Mesenchymal stem cell (in vitro differentiated cells and primary cell): Measurements from ENCODE around the gene TBL2.

ENCODE experiments used
- DNase-seq: peaks from one replicate; pipeline ENCODE4 v3.0.0-alpha.2; 2013
- H2AFZ ChIP-seq: one replicate; pipeline ENCODE4 v1.6.1; 2013; ENCODE audit warnings: low read depth, mild to moderate bottlenecking, control low read depth, inconsistent platforms, low read length, moderate library complexity
- H2AK5ac ChIP-seq: 2 replicates; pipeline ENCODE4 v1.6.1; 2013; ENCODE audit warnings: low read length, moderate library complexity, mild to moderate bottlenecking, inconsistent platforms; ENCODE audit not compliant: severe bottlenecking
- H2BK120ac ChIP-seq: one replicate; pipeline ENCODE4 v1.6.1; 2013; ENCODE audit warnings: low read depth, mild to moderate bottlenecking, inconsistent platforms, low read length, moderate library complexity
- H2BK12ac ChIP-seq, 2 experiments: one replicate each; pipeline ENCODE4 v1.6.1; 2013; ENCODE audit warnings: inconsistent platforms in 2 of 2, low read length in 2 of 2, mild to moderate bottlenecking in 2 of 2, moderate library complexity in 2 of 2, control low read depth in 1 of 2
- H2BK15ac ChIP-seq: one replicate; pipeline ENCODE4 v1.6.1; 2013; ENCODE audit warnings: mild to moderate bottlenecking, low read depth, inconsistent platforms; ENCODE audit not compliant: poor library complexity, severe bottlenecking
- H2BK5ac ChIP-seq: 2 replicates; pipeline ENCODE4 v1.6.1; 2013; ENCODE audit warnings: low read depth, mild to moderate bottlenecking, low read length, control low read depth, inconsistent platforms; ENCODE audit not compliant: poor library complexity, severe bottlenecking
- H3K14ac ChIP-seq, 2 experiments: one replicate each; pipeline ENCODE4 v1.6.1; 2013; ENCODE audit warnings: inconsistent platforms in 2 of 2, low read length in 2 of 2, control low read depth in 1 of 2, mild to moderate bottlenecking in 1 of 2, moderate library complexity in 1 of 2
- H3K18ac ChIP-seq, 2 experiments: one replicate each; pipeline ENCODE4 v1.6.1; 2013; ENCODE audit warnings: inconsistent platforms in 2 of 2, low read length in 2 of 2, control low read depth in 1 of 2, low read depth in 1 of 2, mild to moderate bottlenecking in 1 of 2
- H3K23ac ChIP-seq, 2 experiments: one replicate each; pipeline ENCODE4 v1.6.1; 2013; ENCODE audit warnings: inconsistent platforms in 2 of 2, low read length in 2 of 2, mild to moderate bottlenecking in 2 of 2, moderate library complexity in 2 of 2, control low read depth in 1 of 2
- H3K27ac ChIP-seq: 2 replicates; pipeline ENCODE4 v1.5.1; 2013; ENCODE audit warnings: mild to moderate bottlenecking, moderate library complexity, low read length, control low read depth, inconsistent platforms; ENCODE audit not compliant: poor library complexity, severe bottlenecking
- H3K27me3 ChIP-seq, 2 experiments: 2 replicates each; pipeline versions ENCODE4 v1.6.1 to v1.7.0; 2013; ENCODE audit warnings: low read length in 2 of 2, mild to moderate bottlenecking in 2 of 2, moderate library complexity in 2 of 2, control low read depth in 1 of 2, inconsistent platforms in 1 of 2; ENCODE audit not compliant: control insufficient read depth in 1 of 2, insufficient read depth in 1 of 2
- H3K36me3 ChIP-seq, 2 experiments: 2 replicates each; pipeline versions ENCODE4 v1.6.1 to v1.7.0; 2013; ENCODE audit warnings: low read length in 2 of 2, control low read depth in 1 of 2, inconsistent platforms in 1 of 2, low read depth in 1 of 2, mild to moderate bottlenecking in 1 of 2; ENCODE audit not compliant: insufficient read depth in 2 of 2, control insufficient read depth in 1 of 2
- H3K4ac ChIP-seq, 2 experiments: one replicate each; pipeline ENCODE4 v1.6.1; 2013; ENCODE audit warnings: inconsistent platforms in 2 of 2, low read length in 2 of 2, mild to moderate bottlenecking in 2 of 2, moderate library complexity in 2 of 2, control low read depth in 1 of 2, low read depth in 1 of 2
- H3K4me1 ChIP-seq: 2 replicates; pipeline ENCODE4 v1.6.1; 2013; ENCODE audit warnings: low read depth, low read length, control low read depth; ENCODE audit not compliant: control insufficient read depth, insufficient read depth
- H3K4me2 ChIP-seq: 2 replicates; pipeline ENCODE4 v1.6.1; 2013; ENCODE audit warnings: low read length, mild to moderate bottlenecking, inconsistent platforms; ENCODE audit not compliant: poor library complexity, severe bottlenecking
- H3K4me3 ChIP-seq, 2 experiments: 2 replicates each; pipeline versions ENCODE4 v1.5.1 to v1.7.0; 2013; ENCODE audit warnings: low read length in 2 of 2, mild to moderate bottlenecking in 2 of 2, control low read depth in 1 of 2, low read depth in 1 of 2; ENCODE audit not compliant: insufficient read depth in 1 of 2
- H3K79me1 ChIP-seq: replicated peaks from 2 replicates; pipeline ENCODE4 v1.6.1; 2013; ENCODE audit warnings: mild to moderate bottlenecking, control low read depth, low read length, inconsistent platforms; ENCODE audit not compliant: poor library complexity, severe bottlenecking
- H3K9ac ChIP-seq: 2 replicates; pipeline ENCODE4 v1.7.0; 2013; ENCODE audit warnings: mild to moderate bottlenecking, low read length, moderate library complexity
- H3K9me3 ChIP-seq: 2 replicates; pipeline ENCODE4 v1.7.0; 2013; ENCODE audit warnings: mild to moderate bottlenecking, low read length; ENCODE audit not compliant: control insufficient read depth
- H4K8ac ChIP-seq: one replicate; pipeline ENCODE4 v1.6.1; 2013; ENCODE audit warnings: inconsistent platforms, mild to moderate bottlenecking, low read length, moderate library complexity
- H4K91ac ChIP-seq: one replicate; pipeline ENCODE4 v1.6.1; 2013; ENCODE audit warnings: mild to moderate bottlenecking, low read length, inconsistent platforms
- WGBS: methylation state at CpG from one replicate; pipeline ENCODE4 v1.1.7; 2013; ENCODE audit warnings: mixed read lengths; 5-methylcytosine and 5-hydroxymethylcytosine counted together

TBL2 gene

DNA sequence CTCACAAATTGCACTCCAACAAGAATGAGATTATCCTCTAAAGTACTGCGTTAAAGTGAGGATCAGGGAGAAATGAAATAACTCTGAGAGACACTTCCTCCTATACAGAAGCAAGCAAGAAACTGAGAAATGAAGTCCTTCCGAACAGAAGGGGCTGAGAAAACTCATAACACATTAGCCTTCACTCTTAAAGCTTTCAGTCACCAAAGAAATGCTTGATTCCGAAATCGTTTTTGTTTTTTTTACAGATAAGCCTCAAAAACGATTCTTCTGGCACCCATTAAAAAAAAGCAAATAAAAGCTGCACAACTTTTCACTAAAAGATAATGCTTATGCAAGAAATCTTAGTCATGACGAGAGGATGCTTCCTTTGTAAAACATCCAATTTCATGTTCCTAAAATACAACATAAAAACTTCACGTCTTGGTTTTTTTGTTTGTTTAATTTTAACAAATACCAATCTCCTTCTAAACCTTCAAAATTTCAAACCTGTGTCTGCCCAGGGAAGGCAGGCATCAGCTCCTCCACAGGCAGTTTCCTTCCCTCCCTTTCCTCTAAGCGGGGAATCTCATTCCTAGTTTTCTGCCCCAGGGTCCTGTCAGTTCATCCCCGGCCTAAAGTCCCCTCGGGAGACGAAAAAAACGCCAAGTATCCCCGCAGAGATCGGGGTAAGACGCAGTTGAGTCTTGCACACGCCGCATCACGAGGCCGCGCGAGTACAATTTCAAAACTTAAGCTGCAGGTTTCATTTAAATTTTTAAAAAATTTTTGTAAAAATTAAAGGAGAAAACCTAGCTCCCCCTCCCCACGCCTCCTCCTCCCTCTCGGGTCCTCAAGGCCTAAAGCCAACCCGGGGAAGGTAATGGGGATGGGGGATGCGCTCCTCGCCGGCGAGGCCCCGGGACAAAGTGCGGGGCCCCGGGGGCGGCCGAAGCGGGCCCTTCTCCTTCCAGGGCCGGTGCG, 57.4 kb downstream of the TBL2 start:
- H4K91ac ChIP-seq: peak overlapping the region; percentile 96
- peak overlapping the region; percentile 94 for H3K9ac ChIP-seq
- peak overlapping the region; percentile 36 for H2AFZ ChIP-seq
- no peak overlapping the region for H4K8ac ChIP-seq
- peak overlapping the region; percentile 78 for H3K4me2 ChIP-seq
- WGBS: 4% methylated on average over 23 of the region's 36 CpGs
- H3K4me1 ChIP-seq: peaks cover 8% of the 10 kb centered on the region
- peak overlapping the region; percentile 99 to 100 for H3K18ac ChIP-seq
- H3K27ac ChIP-seq: peak overlapping the region; percentile 67
- peaks cover 5% of the 10 kb centered on the region for H3K79me1 ChIP-seq
- DNase-seq: peak; percentile 48
- peaks cover 21 to 23% of the 10 kb centered on the region in 2 experiments for H3K36me3 ChIP-seq
- H3K4ac ChIP-seq: peak overlapping the region in 1 of 2 experiments; percentile 97
- peak overlapping the region; percentile 81 to 99 for H3K4me3 ChIP-seq
- H2BK15ac ChIP-seq: peak overlapping the region; percentile 89
- no peak overlapping the region for H2AK5ac ChIP-seq
- H3K27me3 ChIP-seq: no peaks in the 10 kb centered on the region
- H2BK12ac ChIP-seq: no peak overlapping the region
- H2BK5ac ChIP-seq: peak overlapping the region; percentile 92
- peak overlapping the region in 1 of 2 experiments; percentile 88 for H3K14ac ChIP-seq
- H3K9me3 ChIP-seq: no peaks in the 10 kb centered on the region
- H3K23ac ChIP-seq: peak overlapping the region in 1 of 2 experiments; percentile 52
- H2BK120ac ChIP-seq: peak overlapping the region; percentile 89

GRCh38 chr7:73519867-73520672, 58.3 kb downstream of the TBL2 start:
- Histone ChIP-seq H2BK5ac (peak overlapping the region; percentile 38), H3K79me1 (no peaks in the 10 kb centered on the region), H3K14ac (no peak overlapping the region), H3K23ac (peak overlapping the region in 1 of 2 experiments; percentile 52), H2AFZ (no peak overlapping the region), H2AK5ac (no peak overlapping the region), H3K18ac (no peak overlapping the region), H2BK12ac (no peak overlapping the region), H3K9ac (peak overlapping the region; percentile 94), H4K8ac (no peak overlapping the region), H3K9me3 (no peaks in the 10 kb centered on the region), H3K4me1 (peaks cover 10% of the 10 kb centered on the region), H3K36me3 (peaks cover 26 to 32% of the 10 kb centered on the region in 2 experiments), H3K4me3 (peak overlapping the region in 1 of 2 experiments; percentile 81), H2BK120ac (no peak overlapping the region), H3K27ac (peak overlapping the region; percentile 57), H2BK15ac (no peak overlapping the region), H3K4ac (no peak overlapping the region), H4K91ac (no peak overlapping the region), H3K4me2 (peak overlapping the region; percentile 78), H3K27me3 (no peaks in the 10 kb centered on the region)
- 82% methylated on average over 14 of the region's 18 CpGs for WGBS
- no peak for DNase-seq

GRCh38 chr7:73518470-73518869, 59.9 kb downstream of the TBL2 start:
- no peak overlapping the region for H2BK120ac ChIP-seq
- peak overlapping the region in 1 of 2 experiments; percentile 81 for H3K4me3 ChIP-seq
- peak overlapping the region; percentile 53 for H3K9ac ChIP-seq
- H4K8ac ChIP-seq: no peak overlapping the region
- H2BK5ac ChIP-seq: no peak overlapping the region
- no peak overlapping the region for H3K4me2 ChIP-seq
- no peaks in the 10 kb centered on the region for H3K79me1 ChIP-seq
- H3K23ac ChIP-seq: no peak overlapping the region
- H3K4me1 ChIP-seq: peaks cover 10% of the 10 kb centered on the region
- DNase-seq: no peak
- WGBS: 93% methylated on average over 5 of the region's 5 CpGs
- H2BK12ac ChIP-seq: no peak overlapping the region
- H3K14ac ChIP-seq: no peak overlapping the region
- no peak overlapping the region for H3K18ac ChIP-seq
- no peak overlapping the region for H2AFZ ChIP-seq
- no peak overlapping the region for H3K27ac ChIP-seq
- H2BK15ac ChIP-seq: no peak overlapping the region
- H3K36me3 ChIP-seq: peaks cover 35 to 48% of the 10 kb centered on the region in 2 experiments
- peak overlapping the region; percentile 50 for H4K91ac ChIP-seq
- no peaks in the 10 kb centered on the region for H3K27me3 ChIP-seq
- H3K9me3 ChIP-seq: no peaks in the 10 kb centered on the region
- no peak overlapping the region for H2AK5ac ChIP-seq
- H3K4ac ChIP-seq: no peak overlapping the region
